LNCaP clone FGC (cell line): ENCODE measurements around the gene GRK6.
"Not testable (repeated sequence)": the region's sequence is repeated elsewhere in the genome, so short reads cannot be mapped to it uniquely, and the experiment has no call there.

Experiments
- DNase-seq: peaks from one replicate; pipeline ENCODE4 v3.0.0-alpha.2; 2011; ENCODE audit warnings: low read depth
- H3K4me3 ChIP-seq: 2 replicates; pipeline ENCODE4 v1.5.1; 2011; ENCODE audit warnings: mild to moderate bottlenecking, low read depth, low read length, control low read depth
- TF ChIP-seq, protein P1 (sequence below): IDR thresholded peaks from 2 replicates; pipeline ENCODE4 v1.5.1; 2012; ENCODE audit warnings: mild to moderate bottlenecking; ENCODE audit not compliant: control insufficient read depth, insufficient read depth; ENCODE audit errors: extremely low read depth

The GRK6 gene

DNA sequence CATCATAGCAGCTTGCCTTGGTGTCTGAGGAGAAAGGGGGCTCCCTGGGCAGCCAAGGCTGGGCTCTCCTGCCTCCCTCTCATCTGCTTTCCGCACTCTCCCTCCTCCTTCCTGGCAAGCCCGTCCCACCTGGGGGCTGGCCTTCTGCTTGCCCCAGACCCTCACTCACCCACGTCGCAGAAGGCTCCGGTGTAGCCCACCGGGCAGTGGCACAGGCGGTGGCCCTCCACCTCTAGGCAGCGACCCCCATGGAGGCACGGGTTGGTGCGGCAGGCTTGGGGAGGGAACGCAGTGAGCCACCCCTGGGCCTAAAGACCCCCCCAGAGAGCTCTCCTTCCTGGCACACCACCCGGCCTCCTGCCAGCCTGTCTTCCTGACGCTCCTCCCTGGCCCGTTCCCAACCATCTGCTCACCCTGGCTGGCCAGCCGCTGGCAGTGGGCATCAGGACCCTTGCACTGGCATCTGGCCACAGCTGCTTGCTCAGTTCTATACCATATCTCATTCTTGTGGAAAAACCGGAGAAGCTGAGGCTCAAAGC lies 21.8 kb upstream of the GRK6 start:
- no peak for DNase-seq
- H3K4me3 ChIP-seq = peak overlapping the region; percentile 69
- TF ChIP-seq, protein P1, sequence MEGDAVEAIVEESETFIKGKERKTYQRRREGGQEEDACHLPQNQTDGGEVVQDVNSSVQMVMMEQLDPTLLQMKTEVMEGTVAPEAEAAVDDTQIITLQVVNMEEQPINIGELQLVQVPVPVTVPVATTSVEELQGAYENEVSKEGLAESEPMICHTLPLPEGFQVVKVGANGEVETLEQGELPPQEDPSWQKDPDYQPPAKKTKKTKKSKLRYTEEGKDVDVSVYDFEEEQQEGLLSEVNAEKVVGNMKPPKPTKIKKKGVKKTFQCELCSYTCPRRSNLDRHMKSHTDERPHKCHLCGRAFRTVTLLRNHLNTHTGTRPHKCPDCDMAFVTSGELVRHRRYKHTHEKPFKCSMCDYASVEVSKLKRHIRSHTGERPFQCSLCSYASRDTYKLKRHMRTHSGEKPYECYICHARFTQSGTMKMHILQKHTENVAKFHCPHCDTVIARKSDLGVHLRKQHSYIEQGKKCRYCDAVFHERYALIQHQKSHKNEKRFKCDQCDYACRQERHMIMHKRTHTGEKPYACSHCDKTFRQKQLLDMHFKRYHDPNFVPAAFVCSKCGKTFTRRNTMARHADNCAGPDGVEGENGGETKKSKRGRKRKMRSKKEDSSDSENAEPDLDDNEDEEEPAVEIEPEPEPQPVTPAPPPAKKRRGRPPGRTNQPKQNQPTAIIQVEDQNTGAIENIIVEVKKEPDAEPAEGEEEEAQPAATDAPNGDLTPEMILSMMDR = no peak

DNA sequence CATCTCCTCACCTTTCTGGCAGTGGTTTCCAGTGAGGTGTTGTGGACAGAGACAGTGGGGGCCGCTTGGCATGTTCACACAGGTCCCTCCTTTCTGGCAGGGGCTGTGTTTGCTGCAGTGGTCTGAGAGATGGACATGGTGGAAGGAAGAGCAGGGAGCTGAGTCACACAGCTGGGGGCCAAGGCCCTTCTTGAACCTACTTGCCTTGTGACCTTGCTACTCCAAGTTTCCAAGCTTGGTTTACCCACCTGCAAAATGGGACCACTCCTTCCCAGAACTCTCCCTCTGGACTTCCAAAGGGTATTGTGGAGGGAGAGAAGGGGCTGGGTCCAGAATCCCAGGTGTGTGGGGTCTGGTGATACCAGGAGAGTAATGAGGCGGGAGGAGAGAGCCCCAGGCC lies 21.2 kb upstream of the GRK6 start:
- no peak for DNase-seq
- no peak overlapping the region for H3K4me3 ChIP-seq
- TF ChIP-seq, protein P1 = no peak

DNA sequence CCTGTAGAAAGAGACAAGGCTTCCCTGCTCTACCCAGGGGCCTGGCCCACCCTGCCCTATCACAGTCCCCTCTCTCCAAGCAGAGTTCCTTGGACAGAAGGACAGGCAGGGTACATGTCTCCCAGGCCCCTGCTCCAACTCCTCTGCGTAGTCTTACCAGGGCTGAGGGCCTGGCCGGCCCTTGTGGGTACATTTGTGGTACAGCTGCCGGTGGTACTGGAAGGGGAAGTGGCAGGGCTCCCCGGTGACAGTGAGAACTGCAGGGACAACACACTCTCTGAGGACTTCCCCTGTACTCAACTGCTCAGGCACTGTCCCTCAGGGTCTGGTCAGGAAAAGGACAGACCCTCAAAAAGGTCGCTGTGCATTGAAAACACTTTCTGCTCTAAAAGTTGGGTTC lies 20.7 kb upstream of the GRK6 start:
- TF ChIP-seq, protein P1 = no peak
- DNase-seq = no peak
- H3K4me3 ChIP-seq = no peak overlapping the region

DNA sequence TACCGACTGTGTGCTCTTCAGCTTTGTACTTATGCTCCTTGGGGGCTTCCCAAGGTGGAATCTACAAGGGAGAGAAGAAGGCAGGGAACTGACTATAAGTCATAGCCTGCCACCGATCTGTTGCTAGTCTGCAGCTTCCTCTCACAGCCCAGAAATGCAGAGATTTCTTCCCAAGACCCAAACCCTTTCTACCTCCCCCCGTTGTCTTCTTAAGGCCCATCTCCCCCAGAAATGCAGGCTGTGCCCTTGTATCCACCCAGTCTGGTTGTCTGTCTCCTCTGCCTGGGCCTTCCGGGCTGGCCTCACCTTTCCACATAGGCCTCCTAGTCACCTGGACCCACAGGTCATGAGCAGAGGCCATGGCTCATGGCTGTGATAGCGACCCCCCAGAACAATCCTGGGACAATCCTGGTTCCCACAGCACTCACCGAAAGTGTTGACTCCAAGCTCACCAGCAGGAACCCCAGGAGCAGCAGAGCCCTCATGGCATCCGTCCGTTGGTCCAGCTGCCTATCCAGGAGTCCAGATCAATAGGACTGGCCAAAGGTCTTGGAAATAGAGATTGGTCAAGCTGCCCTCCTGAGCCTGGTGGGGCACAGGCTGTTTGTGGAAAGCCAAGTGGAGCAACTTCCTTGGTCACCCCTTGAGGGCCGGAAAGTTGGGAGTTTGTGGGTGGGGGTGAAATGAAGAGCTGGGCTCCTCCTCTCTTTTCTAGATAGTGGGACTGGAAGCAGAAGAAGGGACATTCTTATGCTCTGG lies 17.3 kb upstream of the GRK6 start, which contains the start of gene F12:
Gene F12, minus strand, starts transcription at position 522 of the 759 bp plus-strand sequence. Its CDS starts 37 bp downstream, at position 485.
- H3K4me3 ChIP-seq = no peak within 1 kb of the TSS
- TF ChIP-seq, protein P1 = no peak
- DNase-seq = no peak

DNA sequence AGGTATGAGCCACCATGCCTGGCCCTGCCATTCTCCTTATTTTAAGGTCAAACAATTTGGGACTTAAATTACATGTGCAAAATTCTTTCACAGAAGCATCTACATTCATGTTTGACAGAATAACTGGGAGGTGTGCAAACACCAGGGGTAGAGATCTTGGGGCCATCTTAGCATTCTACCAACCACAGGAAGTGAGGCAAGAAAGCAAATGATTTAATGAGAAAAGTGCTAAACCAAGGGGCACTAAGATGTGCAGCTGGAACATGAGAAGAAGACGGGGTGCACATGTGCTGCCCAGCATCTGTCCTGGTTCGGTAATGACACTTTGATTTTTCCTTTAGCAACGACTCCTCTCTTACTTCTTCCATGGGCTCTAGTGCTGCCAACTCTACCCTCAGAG lies 15.9 kb upstream of the GRK6 start:
- no peak for DNase-seq

DNA sequence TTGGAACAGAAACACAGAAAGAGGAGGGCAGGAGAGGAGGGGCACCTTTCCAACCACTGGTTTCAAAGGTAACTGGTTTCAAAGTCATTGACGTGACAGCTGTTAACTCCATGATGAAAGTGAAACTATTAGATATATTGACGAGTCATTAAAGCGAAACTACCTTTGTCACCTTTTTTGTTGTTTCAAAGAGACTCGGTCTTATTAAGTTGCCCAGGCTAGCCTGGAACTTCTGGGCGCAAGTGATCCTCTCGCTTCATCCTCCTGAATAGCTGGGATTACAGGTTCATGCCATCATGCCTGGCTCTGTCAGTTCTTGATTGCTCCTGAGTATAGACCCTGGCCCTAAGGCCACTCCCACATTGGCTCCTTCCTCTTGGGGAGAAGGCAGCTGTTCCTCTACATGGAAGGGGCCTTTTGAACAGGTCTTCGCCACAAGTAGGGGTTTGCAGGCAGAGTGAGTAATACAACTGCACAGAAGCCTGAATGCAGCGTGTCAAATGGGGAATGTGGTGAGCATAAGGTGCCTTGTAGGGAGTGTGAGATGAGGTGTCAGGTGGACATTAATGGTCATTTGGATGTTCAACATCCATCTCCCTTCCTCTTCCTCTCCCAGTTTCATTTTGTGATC lies 13.8 kb upstream of the GRK6 start:
- TF ChIP-seq, protein P1 = no peak
- H3K4me3 ChIP-seq = no peak overlapping the region
- no peak for DNase-seq

More for the DNA sequence above, 15.9 kb upstream of the GRK6 start:
- no peak overlapping the region for H3K4me3 ChIP-seq
- TF ChIP-seq, protein P1 = no peak

DNA sequence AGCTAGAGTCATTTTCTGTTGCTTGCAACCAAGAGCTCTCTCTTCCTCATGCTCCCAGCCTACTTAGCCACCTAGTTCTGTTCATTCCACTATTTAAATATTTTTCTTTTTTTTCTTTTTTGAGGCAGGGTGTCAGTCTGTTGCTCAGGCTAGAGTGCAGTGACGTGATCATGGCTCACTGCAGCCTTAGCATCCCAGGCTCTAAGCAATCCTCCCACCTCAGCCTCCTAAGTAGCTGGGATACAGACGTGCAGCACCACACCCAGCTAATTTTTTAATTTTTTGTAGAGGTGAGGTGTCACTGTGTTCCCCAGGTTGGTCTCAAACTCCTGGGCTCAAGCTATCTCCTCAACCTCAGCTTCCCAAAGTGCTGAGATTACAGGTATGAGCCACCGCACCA lies 12.0 kb upstream of the GRK6 start:
- H3K4me3 ChIP-seq = no peak overlapping the region
- TF ChIP-seq, protein P1 = no peak
- DNase-seq = no peak

DNA sequence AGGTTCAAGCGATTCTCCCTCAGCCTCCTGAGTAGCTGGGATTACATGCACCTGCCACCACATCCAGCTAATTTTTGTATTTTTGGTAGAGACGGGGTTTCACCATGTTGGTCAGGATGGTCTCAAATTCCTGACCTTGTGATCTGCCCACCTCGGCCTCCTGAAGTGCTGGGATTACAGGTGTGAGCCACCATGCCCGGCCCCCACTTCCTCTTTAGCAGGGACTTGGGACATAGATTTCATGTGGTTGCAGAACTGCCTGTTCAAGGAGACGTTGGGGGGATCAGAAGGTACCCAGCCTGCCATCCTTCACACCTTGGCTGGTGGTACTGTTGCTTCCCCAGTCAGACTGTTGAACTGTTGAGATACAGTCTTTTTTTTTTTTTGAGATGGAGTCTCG lies 9.4 kb upstream of the GRK6 start:
- DNase-seq, H3K4me3 ChIP-seq: not testable (repeated sequence)
